ENCODE results near the gene IGSF21.

IGSF21 gene

DNA sequence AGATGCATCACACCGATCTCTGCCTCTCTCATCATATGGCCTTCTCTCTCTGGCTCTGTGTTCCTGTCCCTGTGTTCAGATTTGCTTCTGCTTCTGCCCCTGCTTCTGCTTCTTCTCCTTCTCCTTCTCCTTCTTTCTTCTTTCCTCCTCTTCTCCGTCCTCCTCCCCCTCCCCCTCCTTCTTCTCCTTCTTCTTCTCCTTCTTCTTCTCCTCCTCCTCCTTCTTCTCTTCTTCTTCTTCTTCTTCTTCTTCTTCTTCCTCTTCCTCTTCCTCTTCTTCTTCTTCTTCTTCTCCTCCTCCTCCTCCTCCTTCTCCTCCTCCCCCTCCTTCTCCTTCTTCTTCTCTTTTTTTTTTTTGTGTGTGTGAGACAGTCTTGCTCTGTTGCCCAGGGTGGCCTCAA lies 233.2 kb downstream of the IGSF21 start:
- TF ChIP-seq, protein P1, sequence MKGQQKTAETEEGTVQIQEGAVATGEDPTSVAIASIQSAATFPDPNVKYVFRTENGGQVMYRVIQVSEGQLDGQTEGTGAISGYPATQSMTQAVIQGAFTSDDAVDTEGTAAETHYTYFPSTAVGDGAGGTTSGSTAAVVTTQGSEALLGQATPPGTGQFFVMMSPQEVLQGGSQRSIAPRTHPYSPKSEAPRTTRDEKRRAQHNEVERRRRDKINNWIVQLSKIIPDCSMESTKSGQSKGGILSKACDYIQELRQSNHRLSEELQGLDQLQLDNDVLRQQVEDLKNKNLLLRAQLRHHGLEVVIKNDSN (IDR thresholded peaks at IDR 0.05): no peak
- TF ChIP-seq, protein P2, sequence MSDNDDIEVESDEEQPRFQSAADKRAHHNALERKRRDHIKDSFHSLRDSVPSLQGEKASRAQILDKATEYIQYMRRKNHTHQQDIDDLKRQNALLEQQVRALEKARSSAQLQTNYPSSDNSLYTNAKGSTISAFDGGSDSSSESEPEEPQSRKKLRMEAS (IDR thresholded peaks at IDR 0.05): no peak
- TF ChIP-seq TCF12 (IDR thresholded peaks at IDR 0.05; ENCODE audit: low read depth) (no peak), ZBTB7A (IDR thresholded peaks at IDR 0.05; ENCODE audit: low read depth) (no peak), EP300 (IDR thresholded peaks at IDR 0.05; ENCODE audit: borderline replicate concordance) (no peak)

DNA sequence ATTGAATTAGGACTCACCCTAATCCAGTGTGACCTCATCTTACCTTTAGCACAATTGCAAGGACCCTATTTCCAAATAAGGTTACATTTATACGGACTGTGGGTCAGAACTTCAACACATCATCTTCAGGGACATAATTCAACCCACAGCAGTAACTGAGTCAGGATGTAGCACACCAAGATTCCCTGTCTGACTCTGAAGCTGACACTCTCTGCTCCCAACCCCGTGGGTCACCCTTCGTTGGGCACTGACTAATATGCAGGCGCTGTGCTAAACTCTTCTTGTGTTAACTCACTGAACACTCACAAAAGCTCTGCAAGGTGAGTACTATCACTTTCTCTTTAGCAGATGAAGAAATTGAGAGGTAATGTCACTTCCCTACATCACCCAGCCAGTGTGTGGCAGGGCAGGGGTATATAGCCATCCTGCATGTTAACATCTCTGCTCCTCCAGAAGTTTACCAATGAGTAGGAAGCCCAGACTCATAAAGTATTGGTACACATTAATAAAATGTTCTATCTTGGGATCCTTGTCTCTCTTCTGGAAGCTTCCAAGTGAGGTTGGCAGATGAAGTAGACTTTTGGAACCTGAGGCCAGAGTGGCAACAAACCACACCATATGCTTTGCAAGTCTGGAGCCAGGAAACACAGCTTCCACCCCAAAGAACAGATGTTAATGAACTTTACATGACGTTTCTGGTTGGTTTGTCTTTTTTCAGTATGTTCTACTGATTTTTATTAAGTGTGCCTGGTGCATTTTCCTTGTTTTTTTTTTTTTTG lies 233.9 kb downstream of the IGSF21 start:
- TF ChIP-seq, protein P1 (IDR thresholded peaks at IDR 0.05): no peak
- TF ChIP-seq CEBPB (IDR thresholded peaks at IDR 0.05) (no peak), EP300 (IDR thresholded peaks at IDR 0.05; ENCODE audit: borderline replicate concordance) (no peak), CREB1 (IDR thresholded peaks at IDR 0.05; ENCODE audit: low read depth) (no peak), RAD21 (IDR thresholded peaks at IDR 0.05; ENCODE audit: low read depth) (no peak), TEAD4 (IDR thresholded peaks at IDR 0.05) (no peak), FOXM1 (IDR thresholded peaks at IDR 0.05; ENCODE audit: borderline replicate concordance, low read depth) (no peak), TAF1 (IDR thresholded peaks at IDR 0.05; ENCODE audit: low read depth) (no peak), ZBTB7A (IDR thresholded peaks at IDR 0.05; ENCODE audit: low read depth) (no peak), NFIC (IDR thresholded peaks at IDR 0.05) (no peak), YY1 (IDR thresholded peaks at IDR 0.05; ENCODE audit: low read depth) (no peak), TCF12 (IDR thresholded peaks at IDR 0.05; ENCODE audit: low read depth) (no peak), EGR1 (IDR thresholded peaks at IDR 0.05) (no peak)
- TF ChIP-seq, protein P3, sequence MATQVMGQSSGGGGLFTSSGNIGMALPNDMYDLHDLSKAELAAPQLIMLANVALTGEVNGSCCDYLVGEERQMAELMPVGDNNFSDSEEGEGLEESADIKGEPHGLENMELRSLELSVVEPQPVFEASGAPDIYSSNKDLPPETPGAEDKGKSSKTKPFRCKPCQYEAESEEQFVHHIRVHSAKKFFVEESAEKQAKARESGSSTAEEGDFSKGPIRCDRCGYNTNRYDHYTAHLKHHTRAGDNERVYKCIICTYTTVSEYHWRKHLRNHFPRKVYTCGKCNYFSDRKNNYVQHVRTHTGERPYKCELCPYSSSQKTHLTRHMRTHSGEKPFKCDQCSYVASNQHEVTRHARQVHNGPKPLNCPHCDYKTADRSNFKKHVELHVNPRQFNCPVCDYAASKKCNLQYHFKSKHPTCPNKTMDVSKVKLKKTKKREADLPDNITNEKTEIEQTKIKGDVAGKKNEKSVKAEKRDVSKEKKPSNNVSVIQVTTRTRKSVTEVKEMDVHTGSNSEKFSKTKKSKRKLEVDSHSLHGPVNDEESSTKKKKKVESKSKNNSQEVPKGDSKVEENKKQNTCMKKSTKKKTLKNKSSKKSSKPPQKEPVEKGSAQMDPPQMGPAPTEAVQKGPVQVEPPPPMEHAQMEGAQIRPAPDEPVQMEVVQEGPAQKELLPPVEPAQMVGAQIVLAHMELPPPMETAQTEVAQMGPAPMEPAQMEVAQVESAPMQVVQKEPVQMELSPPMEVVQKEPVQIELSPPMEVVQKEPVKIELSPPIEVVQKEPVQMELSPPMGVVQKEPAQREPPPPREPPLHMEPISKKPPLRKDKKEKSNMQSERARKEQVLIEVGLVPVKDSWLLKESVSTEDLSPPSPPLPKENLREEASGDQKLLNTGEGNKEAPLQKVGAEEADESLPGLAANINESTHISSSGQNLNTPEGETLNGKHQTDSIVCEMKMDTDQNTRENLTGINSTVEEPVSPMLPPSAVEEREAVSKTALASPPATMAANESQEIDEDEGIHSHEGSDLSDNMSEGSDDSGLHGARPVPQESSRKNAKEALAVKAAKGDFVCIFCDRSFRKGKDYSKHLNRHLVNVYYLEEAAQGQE (IDR thresholded peaks at IDR 0.05; ENCODE audit: low read depth): no peak
- TF ChIP-seq, protein P2 (IDR thresholded peaks at IDR 0.05): no peak

DNA sequence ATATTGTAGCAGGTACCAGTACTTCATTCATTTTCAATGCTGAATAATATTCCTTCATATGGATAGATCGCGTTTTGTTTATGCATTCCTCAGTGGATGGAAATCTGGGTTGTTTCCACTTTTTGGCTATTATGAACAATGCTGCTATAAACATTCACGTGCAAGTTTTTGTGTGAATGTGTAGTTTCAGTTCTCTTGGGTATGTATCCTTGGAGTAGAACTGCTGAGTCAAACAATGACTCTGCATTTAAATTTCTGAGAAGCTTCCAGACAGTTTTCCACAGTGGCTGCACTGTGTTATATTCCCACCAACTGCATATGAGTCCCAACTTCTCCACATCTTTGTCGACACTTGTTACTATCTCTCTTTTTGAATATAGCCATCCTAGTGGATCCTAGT lies 235.1 kb downstream of the IGSF21 start:
- no peak for TF ChIP-seq YY1 (IDR thresholded peaks at IDR 0.05; ENCODE audit: low read depth)

DNA sequence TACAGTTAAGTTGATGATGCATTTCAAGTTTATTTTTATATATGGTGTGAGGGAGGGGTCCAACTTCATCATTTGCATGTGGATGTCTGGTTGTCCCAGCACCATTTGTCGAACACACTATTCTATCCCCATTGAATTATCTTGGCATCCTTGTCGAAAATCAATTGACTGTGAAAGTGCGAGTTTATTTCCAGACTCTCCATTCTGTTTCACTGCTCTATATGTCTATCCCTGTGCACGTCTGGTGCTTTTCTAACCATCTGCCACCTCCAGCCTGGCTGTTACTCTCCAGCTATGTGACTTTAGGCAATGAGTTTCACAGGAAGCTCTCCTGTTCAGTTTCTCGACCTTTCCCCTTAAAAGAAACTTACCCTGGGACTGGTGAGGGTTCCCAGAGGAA lies 236.0 kb downstream of the IGSF21 start:
- TF ChIP-seq EP300 (IDR thresholded peaks at IDR 0.05; ENCODE audit: borderline replicate concordance): no peak

DNA sequence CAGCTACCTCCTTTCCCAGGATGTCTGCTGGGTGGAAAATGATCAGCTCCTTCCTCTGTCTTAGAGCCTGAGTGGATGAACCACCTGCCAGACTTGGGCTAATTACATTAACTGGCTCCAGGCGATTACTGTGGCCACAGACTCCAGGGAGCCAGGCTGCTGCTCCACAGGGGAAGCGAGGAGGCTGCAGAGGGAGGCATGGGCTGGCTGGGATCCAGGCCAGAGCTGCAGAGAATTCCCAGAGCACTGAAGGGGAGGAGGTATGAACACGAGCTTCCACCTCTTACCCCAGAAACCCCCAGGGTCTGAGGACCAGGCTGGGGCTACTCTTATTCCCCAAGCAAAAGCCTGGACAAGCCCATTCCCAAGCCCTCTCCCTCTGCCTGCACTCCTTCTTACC lies 237.2 kb downstream of the IGSF21 start:
- no peak for TF ChIP-seq RAD21 (IDR thresholded peaks at IDR 0.05; ENCODE audit: low read depth)
- TF ChIP-seq ZBTB7A (IDR thresholded peaks at IDR 0.05; ENCODE audit: low read depth): no peak
- no peak for TF ChIP-seq CREB1 (IDR thresholded peaks at IDR 0.05; ENCODE audit: low read depth)
- TF ChIP-seq, protein P3 (IDR thresholded peaks at IDR 0.05; ENCODE audit: low read depth): no peak
- TF ChIP-seq EP300 (IDR thresholded peaks at IDR 0.05; ENCODE audit: borderline replicate concordance): no peak
- no peak for TF ChIP-seq TEAD4 (IDR thresholded peaks at IDR 0.05)
- TF ChIP-seq, protein P2 (IDR thresholded peaks at IDR 0.05): no peak
- no peak for TF ChIP-seq FOXM1 (IDR thresholded peaks at IDR 0.05; ENCODE audit: borderline replicate concordance, low read depth)
- no peak for TF ChIP-seq TCF12 (IDR thresholded peaks at IDR 0.05; ENCODE audit: low read depth)
- TF ChIP-seq NFIC (IDR thresholded peaks at IDR 0.05): no peak

DNA sequence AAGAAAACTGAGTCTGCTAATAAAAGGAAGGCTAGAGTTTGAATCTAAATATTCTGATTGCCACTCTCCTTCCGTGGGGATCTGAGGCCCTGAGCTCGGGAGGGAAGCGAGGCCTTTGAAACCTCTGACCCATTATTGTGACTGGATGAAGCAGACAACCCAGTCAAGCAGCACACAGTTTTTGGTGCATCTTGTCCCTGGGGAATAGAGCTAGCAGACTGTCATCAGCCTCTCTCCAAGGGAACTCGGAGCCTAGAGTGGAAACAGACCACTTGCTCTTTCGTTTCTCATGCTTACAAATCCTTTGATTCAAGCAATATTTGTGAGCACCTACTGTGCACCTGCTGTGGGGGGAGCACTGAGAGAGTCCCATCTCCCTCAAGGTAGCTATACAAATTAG lies 240.0 kb downstream of the IGSF21 start:
- no peak for TF ChIP-seq RAD21 (IDR thresholded peaks at IDR 0.05; ENCODE audit: low read depth)
- TF ChIP-seq TCF12 (IDR thresholded peaks at IDR 0.05; ENCODE audit: low read depth): no peak
- TF ChIP-seq TEAD4 (IDR thresholded peaks at IDR 0.05): no peak
- TF ChIP-seq CEBPB (IDR thresholded peaks at IDR 0.05): no peak
- no peak for TF ChIP-seq EP300 (IDR thresholded peaks at IDR 0.05; ENCODE audit: borderline replicate concordance)
- TF ChIP-seq, protein P2 (IDR thresholded peaks at IDR 0.05): no peak
- TF ChIP-seq YY1 (IDR thresholded peaks at IDR 0.05; ENCODE audit: low read depth): no peak
- TF ChIP-seq, protein P1 (IDR thresholded peaks at IDR 0.05): no peak
- TF ChIP-seq ZBTB7A (IDR thresholded peaks at IDR 0.05; ENCODE audit: low read depth): no peak
- TF ChIP-seq, protein P3 (IDR thresholded peaks at IDR 0.05; ENCODE audit: low read depth): no peak
- no peak for TF ChIP-seq FOXM1 (IDR thresholded peaks at IDR 0.05; ENCODE audit: borderline replicate concordance, low read depth)
- TF ChIP-seq CREB1 (IDR thresholded peaks at IDR 0.05; ENCODE audit: low read depth): no peak
- no peak for TF ChIP-seq NFIC (IDR thresholded peaks at IDR 0.05)

Measured in Ishikawa (cell line).